ENCODE measurements around the gene TBC1D1. TPM values are rescaled to one million over a fixed set of nuclear protein-coding genes. Genes with fewer than 3 reads are reported as not detected.

The TBC1D1 gene
- polyA plus RNA-seq, 3 donors = 23.3 to 70.0 (median 31.5) TPM

GRCh38 chr4:38170338-38171169 is 279.7 kb downstream of the TBC1D1 start:
- Histone ChIP-seq H3K27me3 (ENCODE audit: control insufficient read depth in 2 of 2, insufficient read depth in 2 of 2, low read length in 2 of 2) (no peaks in the 10 kb centered on the region), H3K4me2 (replicated peaks; ENCODE audit: extremely low read depth, low read length, poor library complexity, severe bottlenecking) (no peak overlapping the region), H3K4me3 (replicated peaks in 1 of 3; ENCODE audit: low read depth in 2 of 3, low read length in 3 of 3) (no peak overlapping the region), H3K9me3 (replicated peaks in 1 of 2; ENCODE audit: control insufficient read depth in 1 of 2, insufficient read depth in 1 of 2, low read length in 2 of 2) (no peaks in the 10 kb centered on the region), H3K36me3 (replicated peaks in 1 of 2; ENCODE audit: control insufficient read depth in 1 of 2, insufficient read depth in 2 of 2, low read length in 2 of 2) (no peaks in the 10 kb centered on the region), H3K27ac (ENCODE audit: low read depth in 1 of 2, low read length in 2 of 2) (no peak overlapping the region), H3K9ac (ENCODE audit: insufficient read depth, low read length, poor library complexity, severe bottlenecking) (no peak overlapping the region), H2AFZ (ENCODE audit: insufficient read depth, low read depth, low read length, poor library complexity, severe bottlenecking) (no peak overlapping the region), H3K4me1 (ENCODE audit: control insufficient read depth in 1 of 2, insufficient read depth in 2 of 2, low read length in 2 of 2) (peaks cover 41 to 43% of the 10 kb centered on the region in 2 donors), H3K79me2 (ENCODE audit: insufficient read depth, low read length) (no peaks in the 10 kb centered on the region), H4K20me1 (ENCODE audit: insufficient read depth, low read length) (no peaks in the 10 kb centered on the region)
- Mint-ChIP-seq H3K4me3 (no peak overlapping the region), H3K27ac (no peak overlapping the region), H3K27me3 (ENCODE audit: low read depth in 3 of 3) (peaks cover 1 to 3% (median 2%) of the 10 kb centered on the region in 3 donors), H3K36me3 (peaks cover 3 to 8% of the 10 kb centered on the region in 2 donors), H3K4me1 (peaks cover 47% of the 10 kb centered on the region), H3K9me3 (peaks cover 0 to 5% (median 2%) of the 10 kb centered on the region in 7 donors)
- no CpG with 5 or more reads among the region's 7 CpGs for WGBS (ENCODE audit: insufficient coverage)
- TF ChIP-seq CTCF (IDR thresholded peaks at IDR 0.05) = no peak
- DNase-seq = no peak
- intact Hi-C loops (cut with micrococcal nuclease) = no loop called here

- Histone ChIP-seq H3K79me2 (ENCODE audit: insufficient read depth, low read length) (no peaks in the 10 kb centered on the region), H3K27ac (ENCODE audit: low read depth in 1 of 2, low read length in 2 of 2) (no peak overlapping the region), H3K4me2 (replicated peaks; ENCODE audit: extremely low read depth, low read length, poor library complexity, severe bottlenecking) (no peak overlapping the region), H3K4me3 (replicated peaks in 1 of 3; ENCODE audit: low read depth in 2 of 3, low read length in 3 of 3) (no peak overlapping the region), H3K9ac (ENCODE audit: insufficient read depth, low read length, poor library complexity, severe bottlenecking) (no peak overlapping the region), H3K27me3 (ENCODE audit: control insufficient read depth in 2 of 2, insufficient read depth in 2 of 2, low read length in 2 of 2) (no peaks in the 10 kb centered on the region), H3K36me3 (replicated peaks in 1 of 2; ENCODE audit: control insufficient read depth in 1 of 2, insufficient read depth in 2 of 2, low read length in 2 of 2) (no peaks in the 10 kb centered on the region), H3K4me1 (ENCODE audit: control insufficient read depth in 1 of 2, insufficient read depth in 2 of 2, low read length in 2 of 2) (peaks cover 40 to 42% of the 10 kb centered on the region in 2 donors), H2AFZ (ENCODE audit: insufficient read depth, low read depth, low read length, poor library complexity, severe bottlenecking) (no peak overlapping the region), H4K20me1 (ENCODE audit: insufficient read depth, low read length) (no peaks in the 10 kb centered on the region), H3K9me3 (replicated peaks in 1 of 2; ENCODE audit: control insufficient read depth in 1 of 2, insufficient read depth in 1 of 2, low read length in 2 of 2) (no peaks in the 10 kb centered on the region)
- Mint-ChIP-seq H3K4me3 (no peak overlapping the region), H3K27ac (peak overlapping the region in 1 of 7 donors; percentile 28), H3K9me3 (peaks cover 0 to 5% (median 2%) of the 10 kb centered on the region in 7 donors), H3K27me3 (ENCODE audit: low read depth in 3 of 3) (peaks cover 1 to 3% (median 2%) of the 10 kb centered on the region in 3 donors), H3K36me3 (peaks cover 3 to 6% of the 10 kb centered on the region in 2 donors), H3K4me1 (peaks cover 43% of the 10 kb centered on the region)
- TF ChIP-seq CTCF (IDR thresholded peaks at IDR 0.05) = no peak
- WGBS (ENCODE audit: insufficient coverage) = 77% methylated on average over 4 of the region's 6 CpGs
- intact Hi-C loops (cut with micrococcal nuclease) = no loop called here
- no peak for DNase-seq
Measured at GRCh38 chr4:38172078-38172477, 281.2 kb downstream of the TBC1D1 start.

Data from CD14-positive monocyte (primary cell).